H1 (cell line): Measurements from ENCODE around the gene UQCC3. TPM values are rescaled to one million over a fixed set of nuclear protein-coding genes. Genes with fewer than 3 reads are reported as not detected.

Experiments used
- BCL11A ChIP-seq, 2 experiments: IDR thresholded peaks; one replicate each; pipeline ENCODE4 v1.6.1; 2011; ENCODE audit warnings: low read depth in 2 of 2, low read length in 2 of 2, mild to moderate bottlenecking in 2 of 2
- BRCA1 ChIP-seq: IDR thresholded peaks from 2 replicates; pipeline ENCODE4 v1.6.1; 2012; ENCODE audit warnings: low read depth, low read length, improper control_type of control experiment
- CEBPB ChIP-seq: IDR thresholded peaks from 2 replicates; pipeline ENCODE4 v1.6.1; 2012; ENCODE audit warnings: low read depth, low read length
- CHD1 ChIP-seq: IDR thresholded peaks from 2 replicates; pipeline ENCODE4 v1.6.1; 2012; ENCODE audit warnings: low read depth, low read length, improper control_type of control experiment
- CHD2 ChIP-seq: IDR thresholded peaks from 2 replicates; pipeline ENCODE4 v1.6.1; 2012; ENCODE audit warnings: low read length, improper control_type of control experiment
- CREB1 ChIP-seq: IDR thresholded peaks from 2 replicates; pipeline ENCODE4 v1.6.1; 2012; ENCODE audit warnings: inconsistent platforms
- CTBP2 ChIP-seq: IDR thresholded peaks from 2 replicates; pipeline ENCODE4 v1.7.0; 2011; ENCODE audit warnings: borderline replicate concordance, mild to moderate bottlenecking, moderate library complexity, mixed read lengths, low read length; ENCODE audit not compliant: insufficient read depth, insufficient read length
- EZH2 ChIP-seq: fragments of 200-600 bp; sonication (generic); IDR thresholded peaks from 2 replicates; pipeline ENCODE4 v1.7.1; 2012; ENCODE audit warnings: low read depth, mild to moderate bottlenecking, moderate library complexity, low read length, inconsistent platforms; ENCODE audit not compliant: severe bottlenecking
- JUN ChIP-seq: IDR thresholded peaks from 2 replicates; pipeline ENCODE4 v1.6.1; 2011; ENCODE audit warnings: low read depth, mild to moderate bottlenecking, improper control_type of control experiment, low read length
- JUND ChIP-seq: IDR thresholded peaks from 2 replicates; pipeline ENCODE4 v1.6.1; 2011; ENCODE audit warnings: mild to moderate bottlenecking, improper control_type of control experiment, low read length
- MAFK ChIP-seq: IDR thresholded peaks from 2 replicates; pipeline ENCODE4 v1.6.1; 2012; ENCODE audit warnings: low read depth, mild to moderate bottlenecking, improper control_type of control experiment, low read length
- NANOG ChIP-seq: IDR thresholded peaks from 2 replicates; pipeline ENCODE4 v1.6.1; 2011; ENCODE audit warnings: low read length, low read depth, mild to moderate bottlenecking, inconsistent platforms; ENCODE audit not compliant: insufficient read depth, poor library complexity, severe bottlenecking
- POLR2AphosphoS5 ChIP-seq: IDR thresholded peaks from 2 replicates; pipeline ENCODE4 v1.6.1; 2011; ENCODE audit warnings: low read depth, low read length
- RAD21 ChIP-seq, 2 experiments: IDR thresholded peaks in 1 of 2; conservative IDR thresholded peaks in 1 of 2; 2 replicates each; pipeline ENCODE4 v1.6.1; 2011; ENCODE audit warnings: low read depth in 2 of 2, low read length in 2 of 2, improper control_type of control experiment in 1 of 2, inconsistent platforms in 1 of 2, mild to moderate bottlenecking in 1 of 2, moderate library complexity in 1 of 2
- RFX5 ChIP-seq: IDR thresholded peaks from 2 replicates; pipeline ENCODE4 v1.6.1; 2011; ENCODE audit warnings: low read depth, low read length, improper control_type of control experiment, borderline replicate concordance
- SIRT6 ChIP-seq: IDR thresholded peaks from one replicate; pipeline ENCODE4 v1.7.1; 2012; ENCODE audit warnings: low read length, inconsistent platforms
- SP4 ChIP-seq: IDR thresholded peaks from 2 replicates; pipeline ENCODE4 v1.6.1; 2012; ENCODE audit warnings: low read length, inconsistent platforms
- SRF ChIP-seq: IDR thresholded peaks from 2 replicates; pipeline ENCODE4 v1.6.1; 2011; ENCODE audit warnings: mild to moderate bottlenecking, low read depth, low read length, moderate library complexity
- TAF1 ChIP-seq: IDR thresholded peaks from 2 replicates; pipeline ENCODE4 v1.6.1; 2011; ENCODE audit warnings: mild to moderate bottlenecking, low read depth, low read length
- TAF7 ChIP-seq: optimal IDR thresholded peaks from 2 replicates; pipeline ENCODE3; 2011; ENCODE audit warnings: low read depth, mild to moderate bottlenecking, inconsistent platforms, low read length, moderate library complexity, borderline replicate concordance
- TBP ChIP-seq: IDR thresholded peaks from 2 replicates; pipeline ENCODE4 v1.6.1; 2011; ENCODE audit warnings: low read depth, low read length, improper control_type of control experiment
- polyA plus RNA-seq, 7 experiments: library from polyadenylated mRNA; depleted of rRNA in 3 of 7; stranded (reverse) in 5 of 7; unstranded in 2 of 7; fragments of >200 nt in 5 of 7; fragments of 200-250 nt in 2 of 7; gene quantifications; 1 replicate in 5 of 7; 2 replicates in 1 of 7; 4 replicates in 1 of 7; pipeline versions ENCODE4 v1.2.1 to v1.2.3, GENCODE V29; 2011 to 2013; ENCODE audit warnings: missing spikeins in 2 of 7, mixed read lengths in 2 of 7
- total RNA-seq: library from RNA; stranded (reverse); fragmentation: NEBNext Ultra II Directional; extraction: Animal tissue kit (Norgen Biotek cat#: 25700); gene quantifications from 2 replicates; pipeline ENCODE4 v1.2.1, GENCODE V29; 2021
- TF ChIP-seq, protein P1 (sequence below): IDR thresholded peaks from 2 replicates; pipeline ENCODE4 v1.6.1; 2012; ENCODE audit warnings: inconsistent platforms
- TF ChIP-seq, protein P2 (sequence below), 3 experiments: IDR thresholded peaks; 1 replicate in 2 of 3; 2 replicates in 1 of 3; pipeline versions ENCODE4 v1.5.1 to v1.6.1; 2011; ENCODE audit warnings: low read length in 3 of 3, mild to moderate bottlenecking in 3 of 3, inconsistent platforms in 2 of 3, low read depth in 1 of 3, moderate library complexity in 1 of 3; ENCODE audit not compliant: insufficient read depth in 1 of 3; ENCODE audit errors: control extremely low read depth in 1 of 3

UQCC3 gene
- total and polyA plus RNA-seq, 2 of the 8 experiments (the other 6 are each of a cell fraction or from before 2014, with no cell fraction given): 14.2 to 15.7 TPM

DNA sequence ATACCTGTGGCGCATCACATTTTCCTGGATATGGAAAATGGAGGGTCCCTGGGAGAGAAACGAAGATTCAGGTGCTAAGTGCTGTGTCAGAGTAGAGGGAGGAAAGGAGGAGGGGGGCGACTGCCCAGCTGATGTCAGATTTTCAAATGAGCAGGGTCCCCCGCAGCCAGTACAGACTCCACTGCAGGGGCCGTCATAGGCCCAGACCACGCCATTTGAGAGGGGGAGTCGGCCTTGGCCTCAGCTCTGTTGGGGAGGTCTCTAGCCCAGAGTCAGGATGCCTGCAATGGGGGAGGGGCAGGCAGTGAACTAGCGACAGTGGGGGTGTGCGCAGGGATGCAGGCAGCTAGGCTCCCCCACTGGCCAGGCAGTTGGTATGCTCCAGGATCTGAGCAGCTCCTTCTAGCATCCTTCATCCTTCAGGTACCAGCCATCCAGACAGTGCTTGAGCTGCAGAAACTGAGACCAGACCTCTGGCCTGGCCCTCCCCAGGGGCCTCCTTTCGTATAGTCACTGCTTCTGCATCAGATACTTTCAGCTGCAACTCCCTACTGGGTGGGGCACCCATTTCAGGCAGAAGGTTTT is 35.9 kb downstream of the UQCC3 start, which contains the start of the genes BSCL2 and GNG3 (continued):
- TF ChIP-seq MAFK (peak; percentile 55; the same call in 1 of the 2 replicates), JUN (no peak; the same call in 1 of the 2 replicates), BRCA1 (peak; percentile 53; the same call in 1 of the 2 replicates), SP4 (peak; percentile 80; the same call in 1 of the 2 replicates), CTBP2 (peak; percentile 93), SIRT6 (no peak), TAF1 (peak; percentile 89), TBP (peak; percentile 68; the same call in 1 of the 2 replicates), TAF7 (peak; percentile 42), EZH2 (no peak), POLR2AphosphoS5 (peak; percentile 96), RAD21 (IDR thresholded peaks at IDR 0.05 in 1 of 2, conservative IDR thresholded peaks at IDR 0.05 in 1 of 2; ENCODE audit: low read depth in 2 of 2, low read length in 2 of 2) (0 out of 4 replicates have a peak, but pooled peaks of 1 of the 2 experiments have one; percentile 2), CHD1 (peak; percentile 100), CREB1 (peak; percentile 84), CEBPB (no peak), JUND (peak; percentile 99), CHD2 (peak; percentile 82), SRF (no peak), BCL11A (IDR thresholded peaks at IDR 0.05; ENCODE audit: low read depth in 2 of 2, low read length in 2 of 2) (no peak), NANOG (no peak), RFX5 (no peak)
- TF ChIP-seq, protein P1, sequence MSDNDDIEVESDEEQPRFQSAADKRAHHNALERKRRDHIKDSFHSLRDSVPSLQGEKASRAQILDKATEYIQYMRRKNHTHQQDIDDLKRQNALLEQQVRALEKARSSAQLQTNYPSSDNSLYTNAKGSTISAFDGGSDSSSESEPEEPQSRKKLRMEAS: peak; percentile 91
- TF ChIP-seq, protein P2, sequence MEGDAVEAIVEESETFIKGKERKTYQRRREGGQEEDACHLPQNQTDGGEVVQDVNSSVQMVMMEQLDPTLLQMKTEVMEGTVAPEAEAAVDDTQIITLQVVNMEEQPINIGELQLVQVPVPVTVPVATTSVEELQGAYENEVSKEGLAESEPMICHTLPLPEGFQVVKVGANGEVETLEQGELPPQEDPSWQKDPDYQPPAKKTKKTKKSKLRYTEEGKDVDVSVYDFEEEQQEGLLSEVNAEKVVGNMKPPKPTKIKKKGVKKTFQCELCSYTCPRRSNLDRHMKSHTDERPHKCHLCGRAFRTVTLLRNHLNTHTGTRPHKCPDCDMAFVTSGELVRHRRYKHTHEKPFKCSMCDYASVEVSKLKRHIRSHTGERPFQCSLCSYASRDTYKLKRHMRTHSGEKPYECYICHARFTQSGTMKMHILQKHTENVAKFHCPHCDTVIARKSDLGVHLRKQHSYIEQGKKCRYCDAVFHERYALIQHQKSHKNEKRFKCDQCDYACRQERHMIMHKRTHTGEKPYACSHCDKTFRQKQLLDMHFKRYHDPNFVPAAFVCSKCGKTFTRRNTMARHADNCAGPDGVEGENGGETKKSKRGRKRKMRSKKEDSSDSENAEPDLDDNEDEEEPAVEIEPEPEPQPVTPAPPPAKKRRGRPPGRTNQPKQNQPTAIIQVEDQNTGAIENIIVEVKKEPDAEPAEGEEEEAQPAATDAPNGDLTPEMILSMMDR (IDR thresholded peaks at IDR 0.05; ENCODE audit: control extremely low read depth in 1 of 3, insufficient read depth in 1 of 3, low read depth in 1 of 3, low read length in 3 of 3): no peak
